HCT116 (cell line): ENCODE measurements around the gene NTRK3. TPM values are rescaled to one million over a fixed set of nuclear protein-coding genes. Genes with fewer than 3 reads are reported as not detected.

Source experiments
- ATAC-seq: fragments of 200-7000 bp; cut with Tn5 transposase; 2 replicates; pipeline ENCODE4 v1.9.1; 2020; ENCODE audit warnings: mild to moderate bottlenecking, moderate library complexity
- BruUV-seq: library from RNA; stranded (reverse); fragments of 400-500 nt; replicated peaks from 2 replicates; lab custom pipeline; 2021; lab: Mats Ljungman, UMichigan
- CTCF ChIA-PET: fragments of 300-600 bp; sonication (Branson Sonifier 250); formaldehyde crosslinking; loops from one replicate; lab custom pipeline; 2021; ENCODE audit warnings: antibody characterized with exemption; lab: Charles Lee
- POLR2A ChIA-PET: fragments of 300-600, 350-600 bp; sonication (Branson Sonifier 250); formaldehyde crosslinking; loops from one replicate; lab custom pipeline; 2021; ENCODE audit warnings: antibody characterized with exemption; lab: Charles Lee
- RAD21 ChIA-PET, 2 experiments: fragments of 300-600 bp; sonication (Branson Sonifier 250); formaldehyde crosslinking; loops; one replicate each; lab custom pipeline; 2023; ENCODE audit warnings: low total read pairs in 2 of 2; ENCODE audit not compliant: uncharacterized antibody in 2 of 2, unreplicated experiment in 2 of 2, low non-redundant PET in 1 of 2; lab: Charles Lee
- DNase-seq: peaks from one replicate; pipeline ENCODE4 v3.0.0-alpha.2; 2010; ENCODE audit warnings: low read depth, low spot score
- H2AFZ ChIP-seq: fragments of 200-600 bp; shearing (Covaris generic), sonication (generic); 2 replicates; pipeline ENCODE4 v1.6.1; 2017; ENCODE audit warnings: low read depth, mixed run types, mixed read lengths, antibody characterized with exemption, low read length; ENCODE audit not compliant: poor library complexity, severe bottlenecking
- H3K27ac ChIP-seq: 2 replicates; pipeline ENCODE4 v1.5.1; 2012; ENCODE audit warnings: low read depth, low read length
- H3K27me3 ChIP-seq: fragments of 200-600 bp; sonication (generic); 2 replicates; pipeline ENCODE4 v1.6.1; 2016; ENCODE audit warnings: mixed run types, low read length, mixed read lengths; ENCODE audit not compliant: insufficient read depth
- H3K36me3 ChIP-seq, 2 experiments: fragments of 200-500 bp in 1 of 2; fragments of 200-600 bp in 1 of 2; sonication (Bioruptor generic) in 1 of 2; sonication (generic) in 1 of 2; 2 replicates each; pipeline versions ENCODE4 v1.5.1 to v1.6.1; 2014 to 2016; ENCODE audit warnings: low read length in 2 of 2, inconsistent platforms in 1 of 2, mixed read lengths in 1 of 2, mixed run types in 1 of 2; ENCODE audit not compliant: insufficient read depth in 2 of 2, control insufficient read depth in 1 of 2
- H3K4me1 ChIP-seq, 2 experiments: fragments of 200-600 bp in 1 of 2; sonication (generic) in 1 of 2; 2 replicates each; pipeline versions ENCODE4 v1.5.1 to v1.6.1; 2012 to 2017; ENCODE audit warnings: low read length in 2 of 2, inconsistent platforms in 1 of 2, mild to moderate bottlenecking in 1 of 2, mixed read lengths in 1 of 2, mixed run types in 1 of 2, moderate library complexity in 1 of 2; ENCODE audit not compliant: insufficient read depth in 2 of 2, control insufficient read depth in 1 of 2
- H3K4me2 ChIP-seq: fragments of 200-600 bp; sonication (generic); 2 replicates; pipeline ENCODE4 v1.6.1; 2017; ENCODE audit warnings: mixed run types, low read length, mixed read lengths
- H3K4me3 ChIP-seq, 2 experiments: fragments of 200-600 bp in 1 of 2; sonication (generic) in 1 of 2; replicated peaks in 1 of 2; 2 replicates each; pipeline ENCODE4 v1.5.1; 2011 to 2016; ENCODE audit warnings: low read length in 2 of 2, control low read depth in 1 of 2, low read depth in 1 of 2, mild to moderate bottlenecking in 1 of 2, mixed read lengths in 1 of 2, mixed run types in 1 of 2
- H3K79me2 ChIP-seq: fragments of 200-600 bp; sonication (generic); 2 replicates; pipeline ENCODE4 v1.6.1; 2017; ENCODE audit warnings: mild to moderate bottlenecking, mixed run types, low read length, moderate library complexity, mixed read lengths; ENCODE audit not compliant: insufficient read depth
- H3K9ac ChIP-seq: fragments of 200-600 bp; sonication (generic); 2 replicates; pipeline ENCODE4 v1.6.1; 2016; ENCODE audit warnings: low read length, mixed read lengths
- H3K9me2 ChIP-seq: fragments of 200-600 bp; sonication (generic), shearing (Covaris generic); 2 replicates; pipeline ENCODE4 v1.6.1; 2017; ENCODE audit warnings: mixed run types, mild to moderate bottlenecking, moderate library complexity; ENCODE audit not compliant: insufficient read depth
- H3K9me3 ChIP-seq, 2 experiments: fragments of 200-500 bp in 1 of 2; fragments of 200-600 bp in 1 of 2; sonication (Bioruptor generic) in 1 of 2; sonication (generic) in 1 of 2; 2 replicates each; pipeline ENCODE4 v1.6.1; 2014 to 2017; ENCODE audit warnings: low read length in 2 of 2, mixed read lengths in 2 of 2, inconsistent platforms in 1 of 2, low read depth in 1 of 2, mild to moderate bottlenecking in 1 of 2, mixed run types in 1 of 2, moderate library complexity in 1 of 2; ENCODE audit not compliant: control insufficient read depth in 1 of 2, insufficient read depth in 1 of 2
- H4K20me1 ChIP-seq: fragments of 200-600 bp; sonication (generic), shearing (Covaris generic); 2 replicates; pipeline ENCODE4 v1.6.1; 2017; ENCODE audit warnings: mixed run types, mild to moderate bottlenecking, moderate library complexity; ENCODE audit not compliant: insufficient read depth
- CBX3 ChIP-seq: IDR thresholded peaks from 2 replicates; pipeline ENCODE4 v1.6.1; 2012; ENCODE audit warnings: low read depth
- CEBPB ChIP-seq: IDR thresholded peaks from 2 replicates; pipeline ENCODE4 v1.6.1; 2012; ENCODE audit warnings: low read depth
- EGR1 ChIP-seq: IDR thresholded peaks from 2 replicates; pipeline ENCODE4 v1.6.1; 2012; ENCODE audit warnings: low read depth
- ELF1 ChIP-seq: IDR thresholded peaks from 2 replicates; pipeline ENCODE4 v1.6.1; 2012; ENCODE audit warnings: low read depth, borderline replicate concordance
- EZH2 ChIP-seq: fragments of 200-600 bp; sonication (generic); IDR thresholded peaks from 2 replicates; pipeline ENCODE4 v1.6.1; 2017; ENCODE audit warnings: antibody characterized with exemption, mixed run types
- EZH2phosphoT487 ChIP-seq: fragments of 200-600 bp; IDR thresholded peaks from 2 replicates; pipeline ENCODE4 v1.6.1; 2018; ENCODE audit warnings: antibody characterized with exemption, borderline replicate concordance
- FOSL1 ChIP-seq: IDR thresholded peaks from 2 replicates; pipeline ENCODE4 v1.6.1; 2012; ENCODE audit warnings: low read depth
- JUND ChIP-seq: IDR thresholded peaks from 2 replicates; pipeline ENCODE4 v1.6.1; 2012
- POLR2A ChIP-seq: IDR thresholded peaks from 2 replicates; pipeline ENCODE4 v1.7.0; 2011; ENCODE audit warnings: borderline replicate concordance; ENCODE audit not compliant: insufficient read depth, insufficient read length; ENCODE audit errors: extremely low read depth
- POLR2AphosphoS5 ChIP-seq: IDR thresholded peaks from 2 replicates; pipeline ENCODE4 v1.6.1; 2011; ENCODE audit warnings: mild to moderate bottlenecking, low read depth, low read length, moderate library complexity
- RAD21 ChIP-seq: IDR thresholded peaks from 2 replicates; pipeline ENCODE4 v1.6.1; 2012; ENCODE audit warnings: low read depth, mild to moderate bottlenecking
- SP1 ChIP-seq: IDR thresholded peaks from 2 replicates; pipeline ENCODE4 v1.6.1; 2012; ENCODE audit warnings: low read depth
- SRF ChIP-seq: IDR thresholded peaks from 2 replicates; pipeline ENCODE4 v1.6.1; 2012; ENCODE audit warnings: low read depth
- TCF7L2 ChIP-seq: IDR thresholded peaks from 2 replicates; pipeline ENCODE4 v1.7.0; 2011; ENCODE audit warnings: borderline replicate concordance, inconsistent platforms; ENCODE audit not compliant: insufficient read depth, insufficient read length; ENCODE audit errors: extremely low read depth
- ZFX ChIP-seq: fragments of 450-650 bp; IDR thresholded peaks from 2 replicates; pipeline ENCODE4 v1.6.1; 2017
- ZNF274 ChIP-seq: fragments of 200-500 bp; sonication (Bioruptor generic); IDR thresholded peaks from 2 replicates; pipeline ENCODE4 v1.6.1; 2014; ENCODE audit warnings: mild to moderate bottlenecking, low read depth, low read length, inconsistent platforms
- intact Hi-C: fragments of 100-400 bp; cut with micrococcal nuclease; formaldehyde crosslinking; loops from 2 replicates; pipeline ENCODE4 v1.10.0; 2022
- total RNA-seq: library from RNA; stranded (reverse); gene quantifications from one replicate; pipeline ENCODE4 v1.2.1, GENCODE V29; 2021; ENCODE audit not compliant: unreplicated experiment
- TF ChIP-seq, protein P1 (sequence below): IDR thresholded peaks from 2 replicates; pipeline ENCODE4 v1.6.1; 2012
- TF ChIP-seq, protein P2 (sequence below): IDR thresholded peaks from 2 replicates; pipeline ENCODE4 v1.6.1; 2012; ENCODE audit warnings: low read depth
- TF ChIP-seq, protein P3 (sequence below): IDR thresholded peaks from 2 replicates; pipeline ENCODE4 v1.6.1; 2011; ENCODE audit warnings: mild to moderate bottlenecking, low read length, moderate library complexity; ENCODE audit not compliant: insufficient replicate concordance; ENCODE audit errors: extremely low read depth

NTRK3 gene
- total RNA-seq, 1 experiment from 2014 or later = not detected

DNA sequence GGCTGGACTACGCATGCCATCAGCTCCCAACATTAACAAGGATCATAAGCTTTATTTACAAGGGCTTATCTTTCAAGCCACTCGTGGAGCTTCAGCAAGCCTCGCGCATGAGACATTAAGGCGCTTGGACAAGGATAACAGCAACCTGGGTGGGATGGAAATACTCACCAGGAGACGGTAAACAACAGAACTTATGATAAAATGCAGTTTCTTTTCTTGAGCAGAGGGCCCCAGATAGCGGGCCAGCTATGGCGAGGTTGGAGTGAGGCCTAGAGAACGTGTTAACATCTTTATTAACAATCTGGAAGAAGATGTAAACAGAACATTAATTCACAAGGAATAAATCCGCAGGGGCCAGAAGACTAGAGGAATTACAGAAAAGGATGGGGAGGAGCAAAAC, 158.2 kb downstream of the NTRK3 start:
- no peaks in the 10 kb centered on the region; the same call in 1 of the 2 replicates for H3K27me3 ChIP-seq
- H3K27ac ChIP-seq = no peak overlapping the region
- ATAC-seq (no peak), DNase-seq (no peak)
- TF ChIP-seq, protein P1, sequence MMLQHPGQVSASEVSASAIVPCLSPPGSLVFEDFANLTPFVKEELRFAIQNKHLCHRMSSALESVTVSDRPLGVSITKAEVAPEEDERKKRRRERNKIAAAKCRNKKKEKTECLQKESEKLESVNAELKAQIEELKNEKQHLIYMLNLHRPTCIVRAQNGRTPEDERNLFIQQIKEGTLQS = no peak
- no peak for TF ChIP-seq CBX3
- TF ChIP-seq, protein P2, sequence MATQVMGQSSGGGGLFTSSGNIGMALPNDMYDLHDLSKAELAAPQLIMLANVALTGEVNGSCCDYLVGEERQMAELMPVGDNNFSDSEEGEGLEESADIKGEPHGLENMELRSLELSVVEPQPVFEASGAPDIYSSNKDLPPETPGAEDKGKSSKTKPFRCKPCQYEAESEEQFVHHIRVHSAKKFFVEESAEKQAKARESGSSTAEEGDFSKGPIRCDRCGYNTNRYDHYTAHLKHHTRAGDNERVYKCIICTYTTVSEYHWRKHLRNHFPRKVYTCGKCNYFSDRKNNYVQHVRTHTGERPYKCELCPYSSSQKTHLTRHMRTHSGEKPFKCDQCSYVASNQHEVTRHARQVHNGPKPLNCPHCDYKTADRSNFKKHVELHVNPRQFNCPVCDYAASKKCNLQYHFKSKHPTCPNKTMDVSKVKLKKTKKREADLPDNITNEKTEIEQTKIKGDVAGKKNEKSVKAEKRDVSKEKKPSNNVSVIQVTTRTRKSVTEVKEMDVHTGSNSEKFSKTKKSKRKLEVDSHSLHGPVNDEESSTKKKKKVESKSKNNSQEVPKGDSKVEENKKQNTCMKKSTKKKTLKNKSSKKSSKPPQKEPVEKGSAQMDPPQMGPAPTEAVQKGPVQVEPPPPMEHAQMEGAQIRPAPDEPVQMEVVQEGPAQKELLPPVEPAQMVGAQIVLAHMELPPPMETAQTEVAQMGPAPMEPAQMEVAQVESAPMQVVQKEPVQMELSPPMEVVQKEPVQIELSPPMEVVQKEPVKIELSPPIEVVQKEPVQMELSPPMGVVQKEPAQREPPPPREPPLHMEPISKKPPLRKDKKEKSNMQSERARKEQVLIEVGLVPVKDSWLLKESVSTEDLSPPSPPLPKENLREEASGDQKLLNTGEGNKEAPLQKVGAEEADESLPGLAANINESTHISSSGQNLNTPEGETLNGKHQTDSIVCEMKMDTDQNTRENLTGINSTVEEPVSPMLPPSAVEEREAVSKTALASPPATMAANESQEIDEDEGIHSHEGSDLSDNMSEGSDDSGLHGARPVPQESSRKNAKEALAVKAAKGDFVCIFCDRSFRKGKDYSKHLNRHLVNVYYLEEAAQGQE = no peak
- no peak for TF ChIP-seq POLR2AphosphoS5
- TF ChIP-seq FOSL1 = no peak
- TF ChIP-seq, protein P3, sequence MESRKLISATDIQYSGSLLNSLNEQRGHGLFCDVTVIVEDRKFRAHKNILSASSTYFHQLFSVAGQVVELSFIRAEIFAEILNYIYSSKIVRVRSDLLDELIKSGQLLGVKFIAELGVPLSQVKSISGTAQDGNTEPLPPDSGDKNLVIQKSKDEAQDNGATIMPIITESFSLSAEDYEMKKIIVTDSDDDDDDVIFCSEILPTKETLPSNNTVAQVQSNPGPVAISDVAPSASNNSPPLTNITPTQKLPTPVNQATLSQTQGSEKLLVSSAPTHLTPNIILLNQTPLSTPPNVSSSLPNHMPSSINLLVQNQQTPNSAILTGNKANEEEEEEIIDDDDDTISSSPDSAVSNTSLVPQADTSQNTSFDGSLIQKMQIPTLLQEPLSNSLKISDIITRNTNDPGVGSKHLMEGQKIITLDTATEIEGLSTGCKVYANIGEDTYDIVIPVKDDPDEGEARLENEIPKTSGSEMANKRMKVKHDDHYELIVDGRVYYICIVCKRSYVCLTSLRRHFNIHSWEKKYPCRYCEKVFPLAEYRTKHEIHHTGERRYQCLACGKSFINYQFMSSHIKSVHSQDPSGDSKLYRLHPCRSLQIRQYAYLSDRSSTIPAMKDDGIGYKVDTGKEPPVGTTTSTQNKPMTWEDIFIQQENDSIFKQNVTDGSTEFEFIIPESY = no peak
- no peak for TF ChIP-seq RAD21
- no peak for TF ChIP-seq ZNF274
- TF ChIP-seq SRF = no peak
- no peak for TF ChIP-seq EZH2
- no peak for TF ChIP-seq POLR2A
- TF ChIP-seq CEBPB = no peak
- no peak for TF ChIP-seq EZH2phosphoT487
- TF ChIP-seq JUND = no peak
- TF ChIP-seq ELF1 = no peak
- TF ChIP-seq EGR1 = no peak
- TF ChIP-seq ZFX = no peak
- no peak for TF ChIP-seq TCF7L2
- TF ChIP-seq SP1 = no peak
- TF ChIP-seq, all 23 proteins: peak for 0
- BruUV-seq = no TSS peak
- Histone ChIP-seq H3K4me3 (no peak overlapping the region), H2AFZ (no peak overlapping the region), H3K4me1 (no peaks in the 10 kb centered on the region), H3K9ac (no peak overlapping the region), H4K20me1 (no peaks in the 10 kb centered on the region), H3K79me2 (no peaks in the 10 kb centered on the region), H3K4me2 (no peak overlapping the region), H3K36me3 (no peaks in the 10 kb centered on the region), H3K9me3 (no peaks in the 10 kb centered on the region), H3K9me2 (no peaks in the 10 kb centered on the region)
- ChIA-PET RAD21 (interaction anchor here in 1 of 2 experiments (0.5 kb wide), 1 partner anchor 696 kb away, joined by 4 read pairs; no protein-coding TSS in a partner anchor), CTCF (no interaction called here), POLR2A (no interaction called here)
- intact Hi-C loops = no loop called here
